WTC11 (cell line): ENCODE data around the gene NKD1. TPM values are rescaled to one million over a fixed set of nuclear protein-coding genes. Genes with fewer than 3 reads are reported as not detected.

Source experiments
- ATAC-seq: fragments of 200-7000 bp; cut with Tn5 transposase; 2 replicates; pipeline ENCODE4 v1.10.0; 2021; ENCODE audit warnings: mild to moderate bottlenecking, moderate library complexity
- CTCF ChIA-PET: fragments of 300-600 bp; sonication (Branson Sonifier 250); formaldehyde crosslinking; loops from one replicate; lab custom pipeline; 2021; ENCODE audit warnings: antibody characterized with exemption; lab: Charles Lee
- POLR2A ChIA-PET: fragments of 350-600 bp; sonication (Branson Sonifier 250); formaldehyde crosslinking; loops from one replicate; lab custom pipeline; 2021; ENCODE audit warnings: antibody characterized with exemption; lab: Charles Lee
- DNase-seq: peaks from one replicate; pipeline ENCODE4 v3.0.0; 2021; ENCODE audit warnings: low spot score
- H3K27ac Mint-ChIP-seq: 2 replicates; pipeline ENCODE4 v1.8.0; 2021; ENCODE audit warnings: mixed read lengths
- H3K27me3 Mint-ChIP-seq: 2 replicates; pipeline ENCODE4 v1.8.0; 2021; ENCODE audit warnings: low read depth, mild to moderate bottlenecking, moderate library complexity, mixed read lengths
- H3K36me3 Mint-ChIP-seq: 2 replicates; pipeline ENCODE4 v1.8.0; 2021; ENCODE audit warnings: mixed read lengths
- H3K4me1 Mint-ChIP-seq: 2 replicates; pipeline ENCODE4 v1.8.0; 2022; ENCODE audit warnings: mixed read lengths
- H3K4me3 Mint-ChIP-seq: 2 replicates; pipeline ENCODE4 v1.8.0; 2021; ENCODE audit warnings: mild to moderate bottlenecking, moderate library complexity, mixed read lengths
- H3K9me3 Mint-ChIP-seq: 2 replicates; pipeline ENCODE4 v1.8.0; 2021; ENCODE audit warnings: mixed read lengths
- CREM ChIP-seq: sonication (generic); formaldehyde crosslinking; IDR thresholded peaks from 2 replicates; pipeline ENCODE4 v1.8.1; 2022; ENCODE audit warnings: mild to moderate bottlenecking, missing genetic modification reagents, moderate library complexity
- CTCF ChIP-seq: fragments of 200-600 bp; IDR thresholded peaks from 2 replicates; pipeline ENCODE4 v1.8.0; 2022; ENCODE audit warnings: antibody characterized with exemption
- ERG ChIP-seq: fragments of 250-450 bp; sonication (Bioruptor Pico); IDR thresholded peaks from 2 replicates; pipeline ENCODE4 v1.8.0; 2021; ENCODE audit warnings: mild to moderate bottlenecking
- FOXK1 ChIP-seq: sonication (generic); formaldehyde crosslinking; IDR thresholded peaks from 2 replicates; pipeline ENCODE4 v1.8.0; 2022; ENCODE audit warnings: mild to moderate bottlenecking, moderate library complexity, missing genetic modification reagents
- NFE2L1 ChIP-seq: sonication (generic); formaldehyde crosslinking; IDR thresholded peaks from 2 replicates; pipeline ENCODE4 v1.8.1; 2023; ENCODE audit warnings: missing genetic modification reagents
- NR3C1 ChIP-seq: sonication (generic); formaldehyde crosslinking; conservative IDR thresholded peaks from 2 replicates; pipeline ENCODE4 v1.8.1; 2023; ENCODE audit warnings: low read depth, mild to moderate bottlenecking, missing genetic modification reagents
- SMAD3 ChIP-seq: sonication (generic); formaldehyde crosslinking; IDR thresholded peaks from 2 replicates; pipeline ENCODE4 v1.8.0; 2022; ENCODE audit warnings: missing genetic modification reagents, mild to moderate bottlenecking, borderline replicate concordance
- TEAD4 ChIP-seq: sonication (generic); formaldehyde crosslinking; IDR thresholded peaks from 2 replicates; pipeline ENCODE4 v1.8.0; 2022; ENCODE audit warnings: mild to moderate bottlenecking, missing genetic modification reagents
- ZNF317 ChIP-seq: sonication (generic); formaldehyde crosslinking; IDR thresholded peaks from 2 replicates; pipeline ENCODE4 v1.8.1; 2023; ENCODE audit warnings: low read depth, mild to moderate bottlenecking, moderate library complexity, missing genetic modification reagents, borderline replicate concordance
- ZNF423 ChIP-seq: fragments of 250-450 bp; sonication (Bioruptor Pico); IDR thresholded peaks from 2 replicates; pipeline ENCODE4 v2.1.2; 2022; ENCODE audit warnings: mild to moderate bottlenecking, moderate library complexity
- ZNF425 ChIP-seq: fragments of 250-450 bp; sonication (Bioruptor Pico); conservative IDR thresholded peaks from 2 replicates; pipeline ENCODE4 v1.9.0; 2021; ENCODE audit warnings: mild to moderate bottlenecking
- total RNA-seq: library from RNA; stranded (reverse); gene quantifications from 3 replicates; pipeline ENCODE4 v1.2.3, GENCODE V29; 2021
- TF ChIP-seq, protein P1 (sequence below): sonication (generic); formaldehyde crosslinking; IDR thresholded peaks from 2 replicates; pipeline ENCODE4 v1.8.1; 2022; ENCODE audit warnings: missing genetic modification reagents, borderline replicate concordance
- TF ChIP-seq, protein P2 (sequence below): fragments of 250-450 bp; sonication (Bioruptor Pico); IDR thresholded peaks from 2 replicates; pipeline ENCODE4 v1.9.0; 2021; ENCODE audit warnings: moderate library complexity, mild to moderate bottlenecking, inconsistent platforms, borderline replicate concordance

Gene NKD1
- total RNA-seq, 1 experiment from 2014 or later, result 6.0 TPM

GRCh38 chr16:50670476-50670875, 122.3 kb downstream of the NKD1 start (continued):
- TF ChIP-seq, protein P1, sequence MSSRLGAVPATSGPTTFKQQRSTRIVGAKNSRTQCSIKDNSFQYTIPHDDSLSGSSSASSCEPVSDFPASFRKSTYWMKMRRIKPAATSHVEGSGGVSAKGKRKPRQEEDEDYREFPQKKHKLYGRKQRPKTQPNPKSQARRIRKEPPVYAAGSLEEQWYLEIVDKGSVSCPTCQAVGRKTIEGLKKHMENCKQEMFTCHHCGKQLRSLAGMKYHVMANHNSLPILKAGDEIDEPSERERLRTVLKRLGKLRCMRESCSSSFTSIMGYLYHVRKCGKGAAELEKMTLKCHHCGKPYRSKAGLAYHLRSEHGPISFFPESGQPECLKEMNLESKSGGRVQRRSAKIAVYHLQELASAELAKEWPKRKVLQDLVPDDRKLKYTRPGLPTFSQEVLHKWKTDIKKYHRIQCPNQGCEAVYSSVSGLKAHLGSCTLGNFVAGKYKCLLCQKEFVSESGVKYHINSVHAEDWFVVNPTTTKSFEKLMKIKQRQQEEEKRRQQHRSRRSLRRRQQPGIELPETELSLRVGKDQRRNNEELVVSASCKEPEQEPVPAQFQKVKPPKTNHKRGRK (CRISPR knock-in tag), result no peak
- no peak for TF ChIP-seq ZNF317
- no peak for TF ChIP-seq NR3C1 (CRISPR knock-in tag)
- no peak for TF ChIP-seq CREM (CRISPR knock-in tag)
- no peak for TF ChIP-seq ZNF425 (CRISPR knock-in tag)
- TF ChIP-seq NFE2L1 (CRISPR knock-in tag), result no peak
- TF ChIP-seq SMAD3, result no peak

GRCh38 chr16:50671644-50672260, 123.6 kb downstream of the NKD1 start:
- ChIA-PET POLR2A (no interaction called here), CTCF (interaction anchor here (0.6 to 9.6 kb wide), 17 partner anchors 8 to 222 kb away, joined by 3 to 236 read pairs (median 3); partner anchors contain the start of gene CYLD)
- H3K27me3 Mint-ChIP-seq, result no peaks in the 10 kb centered on the region; the same call in 1 of the 2 replicates
- peaks cover 16% of the 10 kb centered on the region for H3K36me3 Mint-ChIP-seq
- peak; percentile 26; the same call in 1 of the 2 replicates for ATAC-seq
- peak; percentile 81 for TF ChIP-seq CTCF
- TF ChIP-seq, protein P2, sequence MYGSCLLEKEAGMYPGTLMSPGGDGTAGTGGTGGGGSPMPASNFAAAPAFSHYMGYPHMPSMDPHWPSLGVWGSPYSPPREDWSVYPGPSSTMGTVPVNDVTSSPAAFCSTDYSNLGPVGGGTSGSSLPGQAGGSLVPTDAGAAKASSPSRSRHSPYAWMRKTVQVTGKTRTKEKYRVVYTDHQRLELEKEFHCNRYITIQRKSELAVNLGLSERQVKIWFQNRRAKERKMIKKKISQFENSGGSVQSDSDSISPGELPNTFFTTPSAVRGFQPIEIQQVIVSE, result no peak
- no peak overlapping the region for H3K27ac Mint-ChIP-seq
- peak; percentile 59 for DNase-seq
- peaks cover 24% of the 10 kb centered on the region for H3K9me3 Mint-ChIP-seq
- H3K4me3 Mint-ChIP-seq, result no peak overlapping the region
- H3K4me1 Mint-ChIP-seq, result peaks cover 13% of the 10 kb centered on the region

- H3K27me3 Mint-ChIP-seq, result no peaks in the 10 kb centered on the region; the same call in 1 of the 2 replicates
- DNase-seq, result peak; percentile 22
- ChIA-PET CTCF (interaction anchor here (0.8 to 9.6 kb wide), 2 partner anchors 8 to 132 kb away, joined by 3 to 236 read pairs; no protein-coding TSS in a partner anchor), POLR2A (no interaction called here)
- H3K9me3 Mint-ChIP-seq, result peaks cover 24% of the 10 kb centered on the region
- H3K4me1 Mint-ChIP-seq, result no peaks in the 10 kb centered on the region
- TF ChIP-seq ZNF317 (no peak), ZNF423 (CRISPR knock-in tag) (no peak), ERG (CRISPR knock-in tag) (no peak), TEAD4 (no peak), FOXK1 (CRISPR knock-in tag) (no peak)
- TF ChIP-seq, protein P2, result no peak
- H3K27ac Mint-ChIP-seq, result no peak overlapping the region
- no peak for ATAC-seq
- H3K4me3 Mint-ChIP-seq, result no peak overlapping the region
- H3K36me3 Mint-ChIP-seq, result peaks cover 16% of the 10 kb centered on the region
Observed at GRCh38 chr16:50673496-50674275, 125.5 kb downstream of the NKD1 start.
